BJ (cell line): Measurements from ENCODE around the gene SACM1L. TPM values are rescaled to one million over a fixed set of nuclear protein-coding genes. Genes with fewer than 3 reads are reported as not detected.

ENCODE experiments used
- CTCF ChIA-PET: fragments of 350-600 bp; formaldehyde crosslinking; extraction: SDS; loops from one replicate; lab custom pipeline; 2021; ENCODE audit warnings: antibody characterized with exemption, inconsistent platforms; lab: Yijun Ruan, JAX
- POLR2A ChIA-PET: fragments of 300-600 bp; sonication (Branson Sonifier 250); formaldehyde crosslinking; extraction: SDS; loops from one replicate; lab custom pipeline; 2021; ENCODE audit warnings: antibody characterized with exemption; lab: Charles Lee
- DNase-seq: peaks from one replicate; pipeline ENCODE4 v3.0.0-alpha.2; 2011; ENCODE audit warnings: low read depth
- H3K27me3 ChIP-seq: 2 replicates; pipeline ENCODE4 v1.6.0; 2011; ENCODE audit warnings: low read length; ENCODE audit not compliant: control insufficient read depth, insufficient read depth
- H3K36me3 ChIP-seq: 2 replicates; pipeline ENCODE4 v1.5.1; 2011; ENCODE audit warnings: low read length; ENCODE audit not compliant: control insufficient read depth, insufficient read depth
- H3K4me3 ChIP-seq: 2 replicates; pipeline ENCODE4 v1.5.1; 2011; ENCODE audit warnings: low read depth, mild to moderate bottlenecking, control low read depth, low read length
- CTCF ChIP-seq: IDR thresholded peaks from 2 replicates; pipeline ENCODE4 v1.5.1; 2011; ENCODE audit warnings: low read depth, mild to moderate bottlenecking, control low read depth, inconsistent platforms, low read length, moderate library complexity; ENCODE audit not compliant: insufficient read depth
- polyA plus RNA-seq: library from polyadenylated mRNA; depleted of rRNA; stranded (reverse); fragments of >200 nt; gene quantifications from 2 replicates; pipeline ENCODE4 v1.2.3, GENCODE V29; 2011

Gene SACM1L
- polyA plus RNA-seq, 1 experiment: 10.8 TPM

- Histone ChIP-seq H3K4me3 (no peak overlapping the region), H3K36me3 (peaks cover 18% of the 10 kb centered on the region), H3K27me3 (no peaks in the 10 kb centered on the region)
- ChIA-PET POLR2A (no interaction called here), CTCF (no interaction called here)
- TF ChIP-seq CTCF: no peak
- DNase-seq: no peak
Measured at GRCh38 chr3:45741247-45741646, 52.1 kb downstream of the SACM1L start.

GRCh38 chr3:45741742-45742460 lies 52.7 kb downstream of the SACM1L start:
- H3K27me3 ChIP-seq: no peaks in the 10 kb centered on the region
- ChIA-PET CTCF (no interaction called here), POLR2A (no interaction called here)
- H3K36me3 ChIP-seq: peaks cover 20% of the 10 kb centered on the region
- TF ChIP-seq CTCF: no peak
- DNase-seq: no peak
- H3K4me3 ChIP-seq: no peak overlapping the region

- no peak overlapping the region for H3K4me3 ChIP-seq
- TF ChIP-seq CTCF: no peak
- DNase-seq: no peak
- ChIA-PET CTCF (interaction anchor here (1.2 kb wide), 1 partner anchor 336 kb away, joined by 4 read pairs; no protein-coding TSS in a partner anchor), POLR2A (no interaction called here)
- peaks cover 21% of the 10 kb centered on the region for H3K36me3 ChIP-seq
- no peaks in the 10 kb centered on the region for H3K27me3 ChIP-seq
Measured at GRCh38 chr3:45742461-45743089, 53.4 kb downstream of the SACM1L start.

- Histone ChIP-seq H3K4me3 (no peak overlapping the region), H3K36me3 (peaks cover 15% of the 10 kb centered on the region), H3K27me3 (no peaks in the 10 kb centered on the region)
- no peak for DNase-seq
- ChIA-PET CTCF (no interaction called here), POLR2A (no interaction called here)
- TF ChIP-seq CTCF: no peak
Measured at GRCh38 chr3:45746165-45746776, 57.1 kb downstream of the SACM1L start.
